Bone marrow (tissue), 2 donors: ENCODE results near the gene CCDC184.
"Not testable (repeated sequence)": the region's sequence is repeated elsewhere in the genome, so short reads cannot be mapped to it uniquely, and the experiment has no call there.

Experiments used
- DNase-seq, 2 donors: peaks; one replicate each; lab custom pipeline; 2025; lab: John Stamatoyannopoulos, UW

CCDC184 gene

DNA sequence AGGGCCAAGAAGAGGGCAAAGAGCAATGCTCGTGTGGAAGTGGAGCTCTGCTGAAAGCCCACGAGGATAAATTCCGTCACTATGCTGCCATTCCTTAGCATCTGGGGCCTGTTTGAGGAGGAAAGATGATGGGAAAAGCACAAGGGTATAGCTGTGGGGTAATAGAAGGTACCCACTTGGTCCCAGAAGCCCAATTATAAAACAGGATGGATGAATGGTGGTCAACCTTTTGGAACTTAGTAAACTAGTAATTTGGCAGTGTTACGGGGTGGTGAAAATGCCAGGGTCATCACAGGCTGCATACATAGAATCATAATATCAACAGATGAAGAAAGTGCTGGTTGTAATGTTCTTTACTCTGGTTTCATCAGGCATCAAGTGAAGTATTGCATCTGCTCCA lies 19.7 kb downstream of the CCDC184 start, which contains the start of gene OR10AD1:
OR10AD1 (minus strand) TSS at position 101 of the 400 bp plus-strand sequence; CDS start at position 101, 0 bp downstream.
- no peak for DNase-seq

DNA sequence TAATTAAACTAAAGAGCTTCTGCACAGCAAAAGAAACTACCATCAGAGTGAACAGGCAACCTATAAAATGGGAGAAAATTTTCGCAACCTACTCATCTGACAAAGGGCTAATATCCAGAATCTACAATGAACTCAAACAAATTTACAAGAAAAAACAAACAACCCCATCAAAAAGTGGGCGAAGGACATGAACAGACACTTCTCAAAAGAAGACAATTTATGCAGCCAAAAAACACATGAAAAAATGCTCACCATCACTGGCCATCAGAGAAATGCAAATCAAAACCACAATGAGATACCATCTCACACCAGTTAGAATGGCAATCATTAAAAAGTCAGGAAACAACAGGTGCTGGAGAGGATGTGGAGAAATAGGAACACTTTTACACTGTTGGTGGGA lies 26.1 kb downstream of the CCDC184 start:
- not testable (repeated sequence) for DNase-seq

DNA sequence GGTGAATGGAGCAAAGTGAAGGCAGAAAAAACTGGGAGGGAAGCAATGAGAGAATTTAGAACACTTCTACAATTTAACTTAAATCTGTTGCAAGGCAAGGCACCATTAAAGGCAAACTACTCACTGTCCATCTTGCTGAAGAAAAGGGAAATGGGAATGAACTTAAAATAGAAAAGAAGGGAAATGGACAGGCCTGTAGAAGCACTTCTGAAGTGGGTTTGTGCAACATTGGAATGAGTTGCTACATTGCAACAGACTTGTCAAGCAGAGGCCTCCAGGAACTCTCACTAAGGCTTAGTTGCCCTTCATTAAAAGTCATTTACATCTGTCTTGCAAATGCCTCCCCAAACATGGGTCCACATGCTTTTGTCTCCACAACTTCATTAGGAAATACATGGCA lies 33.3 kb downstream of the CCDC184 start:
- DNase-seq, result no peak

DNA sequence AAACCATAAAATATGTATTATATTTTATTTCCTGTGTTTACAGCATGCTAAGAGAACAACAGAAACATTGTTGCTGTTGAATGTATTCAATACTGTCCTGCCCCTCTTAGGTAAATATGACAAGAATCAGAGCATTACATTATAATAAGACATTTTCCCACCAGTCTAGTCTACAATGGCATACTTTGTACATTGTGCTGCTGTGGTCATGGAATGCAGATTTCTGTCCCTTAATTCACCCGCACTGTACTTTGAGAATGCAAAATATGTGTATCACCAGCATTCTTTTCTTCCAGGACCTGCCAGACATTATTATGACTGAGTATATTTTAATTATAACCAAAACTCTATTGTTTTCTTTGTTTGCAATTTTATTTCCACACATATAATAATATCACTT lies 36.2 kb downstream of the CCDC184 start:
- no peak for DNase-seq

DNA sequence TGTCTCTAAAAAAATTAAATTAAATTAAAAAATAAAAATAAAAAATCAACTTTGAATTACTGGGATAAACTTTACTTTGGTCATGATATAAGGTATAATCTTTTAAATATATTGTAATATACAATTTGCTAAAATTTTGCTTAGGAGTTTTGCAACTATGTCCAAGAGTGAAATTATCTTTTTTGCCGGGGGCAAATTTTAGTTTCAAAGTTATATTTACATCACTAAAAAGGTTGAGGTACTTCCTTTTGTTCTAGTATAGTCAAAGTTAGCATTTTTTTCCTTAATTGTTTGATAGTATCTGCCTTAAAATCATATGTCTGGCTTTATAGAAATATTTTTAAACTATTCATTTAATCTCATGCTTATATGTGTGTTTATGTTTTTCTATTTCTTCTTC lies 37.3 kb downstream of the CCDC184 start:
- DNase-seq, result no peak

DNA sequence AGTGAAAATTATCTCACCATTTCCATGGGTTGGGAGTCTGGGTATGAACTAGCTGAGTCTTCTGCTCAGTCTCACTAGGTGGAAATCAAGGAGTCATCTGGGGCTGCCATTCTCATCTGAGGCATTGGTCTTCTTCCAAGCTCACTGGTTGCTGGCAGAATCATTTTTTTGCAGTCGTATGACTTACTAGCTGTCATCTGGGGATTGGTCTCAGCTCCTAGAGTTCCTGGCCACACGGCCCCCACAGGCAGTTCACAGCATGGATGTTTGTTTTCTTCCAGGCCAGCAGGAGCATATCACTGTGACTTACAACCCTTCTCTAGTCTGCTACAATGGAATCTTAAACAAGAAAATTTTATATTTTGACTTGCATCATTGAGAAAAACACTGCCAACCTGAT lies 38.2 kb downstream of the CCDC184 start:
- DNase-seq, result no peak

DNA sequence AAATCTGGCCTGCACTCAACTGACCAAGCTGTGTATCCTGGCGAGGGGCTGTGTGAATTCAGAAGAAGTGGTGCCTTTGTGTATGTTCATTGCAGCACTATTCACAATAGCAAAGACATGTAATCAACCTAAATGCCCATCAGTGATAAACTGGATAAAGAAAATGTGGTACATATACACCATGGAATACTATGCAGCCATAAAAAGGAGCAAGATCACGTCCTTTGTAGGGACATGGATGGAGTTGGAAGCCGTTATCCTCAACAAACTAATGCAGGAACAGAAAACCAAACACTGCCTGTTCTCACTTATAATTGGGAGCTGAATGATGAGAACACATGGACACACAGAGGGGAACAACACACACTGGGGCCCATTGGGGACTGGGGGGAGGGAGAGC lies 41.1 kb downstream of the CCDC184 start:
- not testable (repeated sequence) for DNase-seq

DNA sequence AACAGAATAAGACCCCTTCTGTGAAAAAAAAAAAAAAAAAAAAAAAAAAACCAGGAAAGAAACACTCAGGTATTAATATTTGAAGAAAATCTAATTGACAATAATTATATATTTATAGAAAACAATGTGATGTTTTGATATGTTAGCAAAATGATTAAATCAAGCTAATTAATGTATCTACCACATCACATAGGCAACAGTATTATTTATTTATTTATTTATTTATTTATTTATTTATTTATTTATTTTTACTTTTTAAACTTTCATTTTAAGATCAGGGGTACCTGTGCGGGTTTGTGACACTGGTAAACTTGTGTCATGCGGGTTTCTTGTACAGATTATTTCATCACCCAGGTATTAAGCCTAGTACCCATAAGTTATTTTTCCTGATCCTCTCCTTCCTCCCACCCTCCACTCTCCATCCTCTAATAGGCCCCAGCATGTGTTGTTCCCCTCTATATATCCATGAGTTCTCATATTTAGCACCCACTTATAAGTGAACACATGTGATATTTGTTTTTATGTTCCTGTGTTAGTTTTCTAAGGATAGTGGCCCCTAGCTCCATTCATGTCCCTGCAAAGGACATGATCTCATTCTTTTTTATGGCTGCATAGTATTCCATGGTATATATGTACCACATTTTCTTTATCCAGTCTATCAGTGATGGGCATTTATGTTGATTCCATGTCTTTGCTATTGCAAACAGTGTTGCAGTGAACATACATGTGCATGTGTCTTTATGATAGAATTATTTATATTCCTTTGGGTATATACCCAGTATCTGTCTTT lies 47.9 kb downstream of the CCDC184 start:
- DNase-seq, result not testable (repeated sequence)
